B cell (primary cell): Measurements from ENCODE around the gene TMEM120A. TPM values are rescaled to one million over a fixed set of nuclear protein-coding genes. Genes with fewer than 3 reads are reported as not detected.

Source experiments
- ATAC-seq: fragments of 200-7000 bp; cut with Tn5 transposase; one replicate; pipeline ENCODE4 v1.10.0; 2021; ENCODE audit warnings: low read depth, mild to moderate bottlenecking, moderate number of reproducible peaks, moderate library complexity
- CTCF ChIA-PET: fragments of 350-600 bp; sonication (Branson Sonifier 250); formaldehyde crosslinking; loops from one replicate; lab custom pipeline; 2021; ENCODE audit warnings: antibody characterized with exemption, inconsistent platforms; lab: Charles Lee
- POLR2A ChIA-PET: fragments of 350-600 bp; sonication (Branson Sonifier 250); formaldehyde crosslinking; loops from one replicate; lab custom pipeline; 2021; ENCODE audit warnings: antibody characterized with exemption; lab: Charles Lee
- DNase-seq: peaks from one replicate; pipeline ENCODE4 v3.0.0; 2013
- H2AFZ ChIP-seq: 2 replicates; pipeline ENCODE4 v1.6.1; 2012; ENCODE audit warnings: mild to moderate bottlenecking, low read depth, low read length; ENCODE audit not compliant: insufficient read depth, poor library complexity, severe bottlenecking
- H3K27ac ChIP-seq, 2 donors: 1 replicate in 1 of 2; 2 replicates in 1 of 2; pipeline ENCODE4 v1.5.1; 2012 to 2013; ENCODE audit warnings: low read length in 2 of 2, mild to moderate bottlenecking in 2 of 2, moderate library complexity in 1 of 2
- H3K27me3 ChIP-seq, 4 experiments: fragments of 200-600 bp in 1 of 4; sonication (generic) in 1 of 4; replicated peaks in 1 of 4; 1 replicate in 2 of 4; 2 replicates in 2 of 4; pipeline versions ENCODE4 v1.6.1 to v1.7.0; 2013 to 2016; ENCODE audit warnings: low read length in 3 of 4, mild to moderate bottlenecking in 2 of 4, mixed read lengths in 1 of 4, moderate library complexity in 1 of 4; ENCODE audit not compliant: insufficient read depth in 4 of 4, control insufficient read depth in 3 of 4; ENCODE audit errors: control extremely low read depth in 1 of 4
- H3K36me3 ChIP-seq, 2 experiments: replicated peaks in 1 of 2; 1 replicate in 1 of 2; 2 replicates in 1 of 2; pipeline versions ENCODE4 v1.6.1 to v1.7.1; 2013; ENCODE audit warnings: low read length in 1 of 2; ENCODE audit not compliant: insufficient read depth in 2 of 2, control insufficient read depth in 1 of 2; ENCODE audit errors: control extremely low read depth in 1 of 2, extremely low read depth in 1 of 2
- H3K4me1 ChIP-seq, 2 donors: fragments of 200-600 bp in 1 of 2; sonication (generic) in 1 of 2; 1 replicate in 1 of 2; 2 replicates in 1 of 2; pipeline versions ENCODE4 v1.5.1 to v1.6.1; 2013 to 2017; ENCODE audit warnings: low read length in 2 of 2; ENCODE audit not compliant: control insufficient read depth in 2 of 2, insufficient read depth in 2 of 2
- H3K4me2 ChIP-seq: replicated peaks from 2 replicates; pipeline ENCODE3; 2012; ENCODE audit warnings: mild to moderate bottlenecking, low read depth, low read length; ENCODE audit not compliant: poor library complexity, severe bottlenecking
- H3K4me3 ChIP-seq, 5 experiments: fragments of 200-600 bp in 1 of 5; sonication (generic) in 1 of 5; 1 replicate in 3 of 5; 2 replicates in 2 of 5; pipeline versions ENCODE4 v1.5.1 to v1.7.0; 2011 to 2016; ENCODE audit warnings: low read length in 4 of 5, mild to moderate bottlenecking in 4 of 5, low read depth in 2 of 5, control low read depth in 1 of 5, moderate library complexity in 1 of 5; ENCODE audit not compliant: insufficient read depth in 1 of 5; ENCODE audit errors: control extremely low read depth in 1 of 5, extremely low read depth in 1 of 5
- H3K79me2 ChIP-seq: fragments of 200-600 bp; sonication (generic); one replicate; pipeline ENCODE4 v1.6.0; 2016; ENCODE audit warnings: low read length; ENCODE audit not compliant: control insufficient read depth, insufficient read depth
- H3K9ac ChIP-seq: fragments of 200-600 bp; sonication (generic); 2 replicates; pipeline ENCODE4 v1.6.1; 2017; ENCODE audit warnings: mild to moderate bottlenecking, low read length, moderate library complexity
- H3K9me3 ChIP-seq, 3 donors: one replicate each; pipeline versions ENCODE4 v1.6.1 to v1.7.1; 2013; ENCODE audit warnings: low read length in 2 of 3; ENCODE audit not compliant: control insufficient read depth in 2 of 3, insufficient read depth in 1 of 3; ENCODE audit errors: control extremely low read depth in 1 of 3
- H4K20me1 ChIP-seq: 2 replicates; pipeline ENCODE4 v1.6.0; 2012; ENCODE audit warnings: mild to moderate bottlenecking, low read length; ENCODE audit not compliant: insufficient read depth, control insufficient read depth, poor library complexity, severe bottlenecking
- H3K27ac Mint-ChIP-seq: one replicate; pipeline ENCODE4 v1.8.0; 2021; ENCODE audit warnings: mixed read lengths
- H3K27me3 Mint-ChIP-seq: one replicate; pipeline ENCODE4 v1.8.0; 2021; ENCODE audit warnings: mixed read lengths
- H3K4me1 Mint-ChIP-seq: one replicate; pipeline ENCODE4 v1.8.0; 2021; ENCODE audit warnings: mixed read lengths
- H3K4me3 Mint-ChIP-seq: one replicate; pipeline ENCODE4 v1.8.0; 2021; ENCODE audit warnings: mixed read lengths
- H3K9me3 Mint-ChIP-seq: one replicate; pipeline ENCODE4 v1.8.0; 2022; ENCODE audit warnings: mixed read lengths; ENCODE audit not compliant: insufficient read depth
- CTCF ChIP-seq: fragments of 200-600 bp; IDR thresholded peaks from one replicate; pipeline ENCODE4 v1.8.0; 2022; ENCODE audit warnings: antibody characterized with exemption, mild to moderate bottlenecking
- EZH2 ChIP-seq: IDR thresholded peaks from 2 replicates; pipeline ENCODE4 v1.6.1; 2012; ENCODE audit warnings: borderline replicate concordance, low read depth, mild to moderate bottlenecking, moderate library complexity, low read length; ENCODE audit not compliant: insufficient read depth, poor library complexity, severe bottlenecking
- WGBS: methylation state at CpG from one replicate; pipeline ENCODE4 v1.1.5; 2013; ENCODE audit warnings: missing lambda C conversion rate; ENCODE audit not compliant: insufficient coverage; 5-methylcytosine and 5-hydroxymethylcytosine counted together
- intact Hi-C: fragments of 100-400 bp; cut with micrococcal nuclease; formaldehyde crosslinking; loops from one replicate; pipeline ENCODE4 v1.10.0; 2022
- polyA plus RNA-seq: library from polyadenylated mRNA; depleted of rRNA; stranded (reverse); fragments of >200 nt; gene quantifications from 2 replicates; pipeline ENCODE4 v1.2.3, GENCODE V29; 2012
- total RNA-seq, 2 donors: library from RNA; stranded (reverse); fragments of 120-200 nt in 1 of 2; gene quantifications; 1 replicate in 1 of 2; 2 replicates in 1 of 2; pipeline versions ENCODE4 v1.2.3 to v1.2.4, GENCODE V29; 2013 to 2022

TMEM120A gene
- total and polyA plus RNA-seq, 2 donors (not counting 1 experiment from before 2014, with no cell fraction given), result 39.0 to 49.3 TPM

- Histone ChIP-seq H3K4me3 (no peak overlapping the region), H3K36me3 (peaks cover 0 to 38% of the 10 kb centered on the region in 2 experiments), H3K9me3 (no peaks in the 10 kb centered on the region), H3K27ac (no peak overlapping the region), H3K79me2 (no peaks in the 10 kb centered on the region), H2AFZ (no peak overlapping the region), H4K20me1 (no peaks in the 10 kb centered on the region), H3K4me1 (no peaks in the 10 kb centered on the region), H3K4me2 (no peak overlapping the region), H3K27me3 (no peaks in the 10 kb centered on the region), H3K9ac (no peak overlapping the region)
- H3K27me3 Mint-ChIP-seq, result no peaks in the 10 kb centered on the region
- no peak for DNase-seq
- peak overlapping the region; percentile 15 for H3K27ac Mint-ChIP-seq
- intact Hi-C loops, result no loop called here
- WGBS, result 94% methylated on average over 20 of the region's 22 CpGs
- ChIA-PET CTCF (no interaction called here), POLR2A (no interaction called here)
- H3K4me3 Mint-ChIP-seq, result no peak overlapping the region
- TF ChIP-seq CTCF (no peak), EZH2 (no peak)
- no peaks in the 10 kb centered on the region for H3K4me1 Mint-ChIP-seq
- no peaks in the 10 kb centered on the region for H3K9me3 Mint-ChIP-seq
- no peak for ATAC-seq
These were observed 14.5 kb downstream of the TMEM120A start for GRCh38 chr7:75979759-75980429.

GRCh38 chr7:75977743-75978142 lies 16.7 kb downstream of the TMEM120A start:
- 95% methylated on average over 4 of the region's 8 CpGs for WGBS
- ChIA-PET CTCF (no interaction called here), POLR2A (no interaction called here)
- Mint-ChIP-seq H3K9me3 (no peaks in the 10 kb centered on the region), H3K4me1 (no peaks in the 10 kb centered on the region), H3K27ac (no peak overlapping the region), H3K4me3 (no peak overlapping the region), H3K27me3 (no peaks in the 10 kb centered on the region)
- H2AFZ ChIP-seq, result no peak overlapping the region
- intact Hi-C loops, result no loop called here
- TF ChIP-seq EZH2, result no peak
- TF ChIP-seq CTCF, result no peak
- DNase-seq (no peak), ATAC-seq (no peak)
- no peak overlapping the region for H3K4me2 ChIP-seq
- H3K4me1 ChIP-seq, result no peaks in the 10 kb centered on the region
- no peak overlapping the region for H3K4me3 ChIP-seq
- H3K27ac ChIP-seq, result no peak overlapping the region
- no peaks in the 10 kb centered on the region for H3K9me3 ChIP-seq
- no peak overlapping the region for H3K9ac ChIP-seq
- H3K27me3 ChIP-seq, result no peaks in the 10 kb centered on the region
- H3K36me3 ChIP-seq, result peaks cover 0 to 29% of the 10 kb centered on the region in 2 experiments
- no peaks in the 10 kb centered on the region for H3K79me2 ChIP-seq
- no peaks in the 10 kb centered on the region for H4K20me1 ChIP-seq
